ENCODE measurements around the gene OTOA.
"Not testable (repeated sequence)": the region's sequence is repeated elsewhere in the genome, so short reads cannot be mapped to it uniquely, and the experiment has no call there.

Gene OTOA

DNA sequence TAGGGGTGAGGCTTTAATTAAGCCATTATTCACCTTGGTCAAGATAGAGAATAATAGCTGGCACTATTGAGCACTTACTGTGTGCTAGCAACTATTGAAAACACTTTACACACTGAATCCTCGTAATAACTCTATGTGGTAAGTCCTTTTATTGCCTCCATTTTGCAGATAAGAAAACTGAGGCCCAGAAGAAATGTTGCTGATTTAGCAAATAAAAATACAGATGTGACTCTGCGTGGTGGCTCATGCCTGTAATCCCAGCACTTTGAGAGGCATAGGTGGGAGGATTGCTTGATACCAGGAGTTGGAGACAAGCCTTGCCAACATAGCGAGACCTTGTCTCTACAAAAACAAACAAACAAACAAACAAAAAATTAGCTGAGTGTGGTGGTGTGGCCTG lies 19.4 kb downstream of the OTOA start:
- DNase-seq, result no peak

DNA sequence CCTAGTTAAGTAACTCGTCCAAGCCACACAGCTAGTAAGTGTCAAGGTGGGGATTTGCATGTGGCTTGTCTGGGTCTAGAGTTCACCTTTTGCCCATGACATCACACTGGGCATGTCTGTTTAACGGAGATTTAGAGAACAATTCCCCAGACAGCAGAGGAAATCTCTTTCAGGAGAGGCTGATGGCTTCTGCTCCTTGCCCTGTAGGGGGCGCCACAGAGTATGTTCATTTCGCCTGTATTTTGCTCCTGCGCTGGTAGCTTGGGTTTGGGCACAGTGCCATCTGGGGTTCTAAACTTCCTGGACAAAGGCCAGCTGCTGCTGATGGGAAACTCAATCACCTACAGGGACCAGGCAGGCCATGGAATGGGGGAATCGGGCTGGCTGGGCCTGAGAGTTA lies 20.4 kb downstream of the OTOA start:
- peak; percentile 24 for DNase-seq

DNA sequence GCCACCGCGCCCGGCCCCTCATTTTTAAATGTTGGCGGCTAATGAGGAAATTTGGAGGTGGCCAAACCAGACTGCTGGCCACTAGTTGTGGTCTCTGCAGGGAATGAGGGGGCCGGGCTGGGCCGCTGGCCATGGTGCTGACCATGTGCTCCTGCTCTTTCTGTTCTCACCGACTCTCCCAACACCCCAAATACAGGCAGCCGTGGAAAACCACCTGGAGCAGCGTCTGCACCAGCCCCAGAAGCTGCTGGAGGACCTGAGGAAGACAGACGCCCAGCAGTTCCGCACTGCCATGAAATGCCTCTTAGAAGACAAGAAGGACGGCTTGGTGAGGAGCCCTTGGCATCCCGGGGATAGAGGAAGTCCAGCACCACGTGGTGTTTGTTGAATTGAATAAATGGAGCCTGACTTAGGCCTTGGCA lies 21.3 kb downstream of the OTOA start:
- no peak for DNase-seq

DNA sequence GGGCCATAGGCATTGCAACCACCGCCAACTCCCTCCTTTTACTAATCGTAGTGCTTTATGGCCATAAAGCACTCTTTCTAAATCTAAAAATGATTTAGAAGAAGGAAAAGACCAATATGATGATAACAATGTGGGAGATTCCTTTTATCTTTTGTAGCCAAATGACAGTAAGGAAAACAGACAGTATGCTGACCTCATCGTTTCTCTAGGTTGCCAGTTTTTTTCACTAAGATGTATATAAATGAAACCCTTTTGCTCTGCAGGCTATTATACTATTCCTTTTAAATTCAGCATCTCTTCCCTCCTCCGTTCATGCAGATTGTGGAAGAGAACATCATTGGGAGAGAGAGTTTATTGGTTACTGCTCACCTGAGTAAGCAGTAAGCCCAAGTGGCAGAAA lies 25.3 kb downstream of the OTOA start:
- no peak for DNase-seq

DNA sequence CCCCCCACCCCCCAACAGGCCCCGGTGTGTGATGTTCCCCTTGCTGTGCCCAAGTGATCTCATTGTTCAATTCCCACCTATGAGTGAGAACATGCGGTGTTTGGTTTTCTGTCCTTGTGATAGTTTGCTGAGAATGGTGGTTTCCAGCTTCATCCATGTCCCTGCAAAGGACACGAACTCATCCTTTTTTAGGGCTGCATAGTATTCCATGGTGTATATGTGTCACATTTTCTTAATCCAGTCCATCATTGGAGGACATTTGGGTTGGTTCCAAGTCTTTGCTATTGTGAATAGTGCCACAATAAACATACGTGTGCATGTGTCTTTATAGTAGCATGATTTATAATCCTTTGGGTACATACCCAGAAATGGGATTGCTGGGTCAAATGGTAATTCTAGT lies 27.2 kb downstream of the OTOA start:
- not testable (repeated sequence) for DNase-seq

DNA sequence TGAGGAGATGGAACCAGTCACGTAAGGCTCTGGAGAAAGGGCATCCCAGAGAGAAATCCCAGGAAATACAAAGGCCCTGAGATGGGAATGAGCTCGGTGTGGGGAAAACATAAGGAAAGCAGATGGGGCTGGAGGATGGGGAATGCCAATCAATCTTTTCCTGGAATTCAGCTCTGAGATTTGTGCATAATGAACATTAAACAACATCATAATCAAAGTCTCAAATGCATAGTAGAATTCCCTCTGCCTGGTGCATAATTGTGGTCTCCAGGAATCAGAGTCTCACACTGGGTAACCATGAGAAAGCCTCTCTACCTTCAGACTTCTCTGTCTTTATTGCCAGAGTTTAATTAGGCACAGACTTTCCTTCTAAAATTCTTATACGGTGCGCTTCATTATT lies 30.8 kb downstream of the OTOA start:
- no peak for DNase-seq

DNA sequence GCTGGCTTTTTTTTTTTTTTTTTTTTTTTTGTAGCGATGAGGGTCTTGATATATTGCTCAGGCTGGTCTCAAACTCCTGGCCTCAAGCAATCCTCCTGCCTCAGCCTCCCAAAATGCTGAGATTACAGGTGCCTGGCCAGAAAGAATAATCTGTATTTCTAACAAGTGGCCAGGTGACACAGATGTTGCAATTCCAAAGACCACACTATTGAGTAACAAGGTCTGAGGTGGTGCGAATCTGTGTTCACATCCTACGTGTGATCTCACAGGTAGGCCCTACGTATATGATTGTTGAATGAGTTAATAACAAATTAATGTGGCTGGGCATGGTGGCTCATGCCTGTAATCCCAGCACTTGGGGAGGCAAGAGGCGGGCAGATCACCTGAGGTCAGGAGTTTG lies 33.3 kb downstream of the OTOA start:
- no peak for DNase-seq

DNA sequence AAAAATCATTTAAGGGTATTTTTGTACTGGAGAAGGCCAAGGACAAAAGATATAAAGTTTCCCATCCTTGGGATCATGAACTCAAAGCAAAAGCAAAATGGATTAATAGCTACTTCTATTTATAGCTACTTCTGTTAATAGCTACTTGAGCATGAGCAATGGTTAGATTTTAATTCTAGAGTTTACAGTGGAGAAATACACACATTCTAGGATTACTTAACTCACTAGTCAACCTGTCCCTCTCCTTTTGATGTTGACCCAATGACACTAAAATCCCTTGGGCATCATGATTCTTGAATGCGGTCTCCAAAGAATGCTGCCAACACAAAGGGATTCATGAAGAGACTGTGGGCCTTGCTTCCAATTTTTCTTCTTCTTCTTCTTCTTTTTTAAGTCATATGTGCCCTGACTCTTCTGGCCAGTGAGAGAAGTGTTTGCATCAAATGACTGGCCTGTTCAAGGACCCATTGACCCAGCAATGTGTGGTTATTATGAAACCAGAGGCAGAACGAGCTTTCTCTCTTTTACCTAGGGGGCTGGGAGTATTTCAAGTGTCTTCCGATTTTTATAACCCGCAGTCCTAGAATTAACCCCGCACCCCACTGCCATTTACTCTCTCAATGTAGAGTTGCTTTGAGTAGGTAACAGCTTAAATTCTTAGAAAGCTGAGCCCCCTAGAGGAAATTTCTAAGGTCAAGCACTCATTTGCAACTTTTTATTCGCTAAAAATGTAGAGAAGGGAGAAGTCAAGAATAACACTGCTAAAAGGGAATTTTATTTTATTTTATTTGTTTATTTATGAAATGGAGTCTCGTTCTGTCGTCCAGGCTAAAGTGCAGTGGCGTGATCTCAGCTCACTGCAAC lies 34.6 kb downstream of the OTOA start:
- DNase-seq, result no peak

DNA sequence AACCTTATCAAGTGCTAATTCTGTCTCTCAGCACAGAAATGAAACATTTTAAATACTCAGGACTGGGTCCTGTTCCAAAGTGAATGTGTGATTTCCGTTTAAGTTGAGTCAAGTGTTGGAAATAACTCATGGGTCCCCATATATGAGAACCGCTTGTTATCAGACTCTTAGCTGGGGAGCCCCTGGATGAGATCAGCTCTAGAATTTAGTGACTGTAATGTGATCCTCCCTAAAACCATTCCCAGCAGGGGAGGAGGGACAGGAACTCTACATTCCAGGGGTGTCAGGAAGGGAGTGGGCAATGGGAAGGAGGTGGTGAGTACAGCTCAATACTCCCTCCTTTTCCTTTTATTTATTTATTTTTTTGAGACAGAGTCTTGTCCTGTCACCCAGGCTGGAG lies 37.5 kb downstream of the OTOA start:
- no peak for DNase-seq

DNA sequence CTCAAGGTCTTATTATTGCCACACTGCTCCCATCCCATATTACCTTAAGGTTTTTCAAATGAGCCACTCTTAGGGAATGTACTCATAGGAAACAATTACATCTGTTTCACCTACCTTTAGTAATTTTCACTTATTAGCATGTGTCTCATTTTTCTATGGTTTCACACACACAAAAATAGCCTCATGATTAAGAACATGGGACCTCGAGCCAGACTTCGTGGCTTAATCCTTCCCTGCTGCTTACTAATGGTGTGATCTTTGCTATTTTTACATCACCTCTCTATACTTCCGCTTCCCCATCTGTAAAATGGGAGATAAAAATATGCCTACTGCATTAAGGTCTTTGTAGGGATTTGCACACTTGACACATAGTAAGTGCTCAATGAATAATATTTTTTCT lies 38.5 kb downstream of the OTOA start:
- no peak for DNase-seq

DNA sequence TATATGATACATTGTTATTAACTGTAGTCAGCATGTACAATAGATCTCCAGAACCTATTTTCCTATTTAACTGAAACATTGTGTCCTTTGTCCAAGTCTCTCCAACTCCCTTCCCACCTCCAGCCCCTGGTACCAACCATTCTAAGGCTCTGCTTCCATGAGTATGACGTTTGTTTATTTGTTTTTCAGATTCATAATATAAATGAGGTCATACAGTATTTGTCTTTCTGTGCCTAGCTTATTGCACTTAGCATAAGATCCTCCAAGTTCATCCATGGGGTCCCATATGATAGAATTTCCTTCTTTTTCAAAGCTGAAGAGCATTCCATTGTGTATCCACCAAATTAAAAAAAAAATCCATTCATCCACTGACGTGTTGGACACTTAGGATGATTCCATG lies 39.4 kb downstream of the OTOA start:
- DNase-seq, result no peak

DNA sequence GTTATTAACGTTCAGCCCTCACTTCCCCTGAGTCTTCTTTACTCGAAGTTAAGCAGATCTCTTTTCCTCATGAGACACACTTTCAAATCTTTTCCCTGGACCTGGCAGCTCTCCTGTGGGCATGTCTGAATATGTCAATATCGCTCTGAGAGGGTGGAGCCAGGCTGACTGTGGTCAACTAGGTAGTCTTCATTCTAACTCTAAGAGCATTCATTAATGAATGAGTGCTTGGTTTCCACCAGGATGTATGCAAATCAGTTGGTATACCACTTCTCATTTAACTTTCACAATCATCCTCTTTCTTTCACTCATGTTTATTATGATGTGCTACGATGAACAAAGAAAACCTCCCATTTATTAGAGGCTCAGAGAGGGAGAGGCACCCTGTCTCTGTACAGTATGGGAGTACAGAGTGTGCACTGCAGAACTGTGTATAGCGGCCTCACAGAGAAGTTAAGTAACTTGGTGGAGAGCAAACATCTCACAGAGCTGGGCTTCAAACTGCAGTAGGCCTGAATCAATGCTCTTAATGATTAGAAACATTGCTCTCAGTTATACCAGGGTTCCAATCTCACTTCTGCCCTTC lies 39.9 kb downstream of the OTOA start:
- no peak for DNase-seq

DNA sequence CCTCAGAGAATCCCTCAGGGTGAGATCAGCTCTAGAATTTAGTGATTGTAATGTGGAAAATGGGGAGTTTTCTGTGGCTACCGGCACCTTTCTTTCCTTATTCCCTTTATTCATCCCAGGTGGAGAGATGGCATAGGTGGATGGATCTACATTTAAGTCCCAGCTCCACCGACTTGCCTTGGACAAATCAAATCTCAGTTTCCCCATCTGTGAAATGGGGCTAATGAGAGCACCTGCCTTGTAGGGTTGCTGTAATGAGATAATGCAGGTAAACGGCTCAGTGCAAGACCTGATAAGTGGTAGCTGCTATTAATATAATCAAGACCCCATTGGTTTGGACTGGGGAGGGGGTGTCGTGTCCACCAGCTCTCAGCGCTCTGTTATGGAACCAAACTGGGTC lies 40.5 kb downstream of the OTOA start:
- no peak for DNase-seq

DNA sequence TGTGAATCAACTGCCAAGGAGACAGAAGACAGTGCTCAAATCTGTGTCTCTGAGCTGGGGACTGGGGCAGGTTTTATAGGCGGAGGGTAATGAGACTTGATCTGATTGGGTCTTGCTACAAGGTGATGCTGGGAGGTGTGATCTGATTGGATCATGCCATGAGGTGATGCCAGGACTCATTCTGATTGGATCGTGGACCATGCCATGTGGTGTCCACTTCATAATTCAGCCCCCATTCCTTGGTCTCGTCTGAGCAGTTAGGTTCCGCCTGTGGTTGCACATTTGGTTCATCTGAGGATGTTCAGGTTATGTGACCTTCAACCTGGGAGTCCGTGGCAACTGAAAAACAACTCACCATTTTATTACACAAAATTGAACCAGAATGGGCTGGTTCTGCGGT lies 41.0 kb downstream of the OTOA start:
- DNase-seq, result no peak

DNA sequence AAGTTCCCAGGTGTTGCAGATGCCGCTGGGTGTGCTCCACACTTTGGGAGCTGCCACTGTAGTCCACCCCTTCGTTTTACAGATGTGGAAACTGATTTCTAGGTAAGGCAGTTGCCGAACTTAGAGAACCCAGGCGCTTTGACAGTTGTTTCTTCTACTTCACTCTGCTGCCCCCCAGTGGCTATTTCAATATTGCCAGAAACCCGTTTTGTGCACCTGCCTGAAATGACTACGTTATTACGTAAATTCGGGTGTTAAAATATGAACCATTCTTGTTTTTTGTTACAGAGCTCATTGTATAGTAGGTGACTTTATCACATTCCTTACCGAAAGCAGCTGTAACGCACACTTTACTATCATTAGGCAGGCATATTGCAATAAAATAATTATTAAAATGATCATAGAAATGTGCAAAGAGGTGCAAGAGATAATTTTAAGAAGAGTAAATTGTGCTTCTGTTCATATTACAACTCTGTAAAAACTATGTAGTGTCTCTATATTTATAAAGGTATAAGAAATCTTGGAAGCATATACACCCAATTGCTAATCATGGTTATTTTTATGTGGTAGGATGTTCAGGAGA lies 44.9 kb downstream of the OTOA start:
- peak; percentile 81 for DNase-seq

DNA sequence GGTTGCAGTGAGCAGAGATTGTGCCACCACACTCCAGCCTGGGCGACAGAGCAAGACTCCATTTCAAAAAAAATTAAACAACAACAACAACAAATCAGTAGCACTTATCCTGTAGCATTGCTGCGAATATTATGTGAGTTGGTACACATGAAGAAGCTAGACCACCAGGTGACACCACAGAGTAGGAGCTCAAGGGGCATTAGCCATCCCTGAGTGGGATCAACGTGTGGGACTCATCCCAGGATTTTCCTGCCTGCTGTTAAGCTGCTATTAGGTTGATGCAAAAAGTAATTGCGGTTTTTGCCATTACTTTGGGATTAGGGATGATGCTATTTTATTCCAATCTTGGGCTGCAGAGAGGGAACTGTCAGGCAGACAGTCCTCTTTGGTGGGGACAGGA lies 47.2 kb downstream of the OTOA start:
- DNase-seq, result no peak

DNA sequence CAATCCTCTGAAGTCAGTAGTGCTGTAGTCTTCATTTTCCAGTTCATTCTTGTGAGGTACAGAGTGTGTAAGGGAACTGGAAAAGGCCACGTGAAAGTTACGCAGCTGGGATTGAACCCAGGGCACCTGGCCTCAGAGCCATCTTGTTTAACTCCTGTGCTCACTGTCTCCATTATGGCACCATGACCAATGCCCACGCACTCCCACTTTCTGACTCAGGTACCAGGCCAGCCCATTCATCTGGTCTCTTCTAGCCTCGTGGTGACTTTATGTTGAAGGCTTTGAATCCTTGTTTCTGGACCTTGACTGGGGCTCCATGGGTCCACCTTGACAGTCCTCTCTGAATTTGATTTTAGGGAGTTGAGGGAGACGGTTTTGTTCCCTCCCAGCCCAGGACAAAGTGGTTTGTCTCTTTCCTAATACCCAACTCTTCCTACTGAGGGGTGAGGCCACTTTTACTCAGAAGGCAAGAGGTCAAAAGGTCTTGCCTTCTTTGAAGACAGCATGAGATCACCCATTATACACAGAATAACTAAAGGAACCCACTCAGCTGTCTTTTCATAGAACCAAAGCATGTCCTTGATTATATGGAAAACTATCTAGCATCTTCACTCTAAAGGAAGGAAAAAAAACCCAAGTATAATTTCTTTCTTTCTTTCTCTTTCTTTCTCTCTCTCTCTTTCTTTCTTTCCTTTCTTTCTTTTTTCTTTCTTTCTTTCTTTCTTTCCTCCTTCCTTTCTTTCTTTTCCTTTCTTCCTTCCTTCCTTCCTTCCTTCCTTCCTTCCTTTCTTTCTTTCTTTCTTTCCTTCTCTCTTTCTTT lies 50.0 kb downstream of the OTOA start:
- no peak for DNase-seq

DNA sequence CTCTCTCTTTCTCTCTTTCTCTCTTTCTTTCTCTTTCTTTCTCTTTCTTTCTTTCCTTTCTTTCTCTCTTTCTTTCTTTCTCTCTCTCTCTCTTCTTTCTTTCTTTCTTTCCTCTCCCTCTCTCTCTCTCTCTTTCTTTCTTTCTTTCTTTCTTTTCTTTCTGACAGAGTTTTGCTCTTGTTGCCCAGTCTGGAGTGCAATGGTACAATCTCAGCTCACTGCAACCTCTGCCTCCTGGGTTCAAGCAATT lies 50.5 kb downstream of the OTOA start:
- not testable (repeated sequence) for DNase-seq

DNA sequence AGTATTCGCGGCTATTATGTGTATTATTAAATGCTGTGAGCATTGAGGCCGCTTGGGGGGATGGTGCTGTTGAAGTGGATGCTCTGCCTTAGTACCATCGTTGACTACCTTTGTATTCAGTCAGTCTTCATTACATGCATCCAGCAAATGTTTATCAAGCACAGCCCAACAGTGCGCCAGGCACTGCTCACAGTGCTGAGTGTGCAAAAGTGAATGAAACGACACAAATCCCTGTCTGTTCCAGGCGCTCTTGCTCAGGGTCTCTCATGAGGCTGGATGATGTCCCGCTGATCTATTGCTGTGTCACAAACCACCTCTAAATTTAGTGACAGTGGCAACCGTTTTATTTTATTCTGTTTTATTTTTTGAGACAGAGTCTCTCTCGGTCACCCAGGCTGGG lies 53.8 kb downstream of the OTOA start:
- DNase-seq, result no peak

DNA sequence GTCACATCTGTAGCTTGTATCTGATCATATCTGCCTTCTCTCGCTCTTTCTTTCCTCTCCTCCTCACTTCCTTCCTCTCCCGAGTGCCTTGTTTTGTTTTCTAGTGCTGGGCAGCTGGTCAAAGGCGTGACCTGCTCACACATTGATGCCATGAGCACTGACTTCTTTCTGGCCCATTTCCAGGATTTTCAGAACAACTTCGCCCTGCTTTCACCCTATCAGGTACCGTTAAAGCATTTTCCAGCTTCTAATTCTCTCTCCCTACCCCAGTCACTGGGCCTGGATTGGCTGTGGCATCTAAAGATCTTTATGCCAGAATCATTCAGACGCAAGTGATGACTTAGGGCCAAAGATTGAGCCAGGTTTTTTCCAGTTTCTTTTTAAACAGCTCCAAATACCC lies 55.5 kb downstream of the OTOA start:
- no peak for DNase-seq

DNA sequence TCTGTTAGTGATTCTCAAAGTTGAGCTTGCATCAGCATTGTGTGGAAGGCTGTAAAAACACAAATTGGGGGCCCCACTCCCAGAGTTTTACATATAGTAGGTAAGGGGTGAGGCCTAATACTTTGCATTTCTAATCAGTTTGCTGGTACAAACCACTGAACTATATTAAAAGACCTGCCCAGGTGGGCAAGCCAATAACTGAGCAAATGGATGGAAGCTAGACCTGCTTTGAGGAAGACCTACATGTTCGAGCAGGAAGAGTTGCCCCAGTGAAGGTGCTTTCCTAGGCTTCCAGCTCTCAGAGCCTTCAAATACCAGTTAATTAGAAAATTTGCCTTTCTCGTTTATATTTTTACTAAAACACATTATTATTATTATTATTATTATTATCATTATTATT lies 56.8 kb downstream of the OTOA start:
- no peak for DNase-seq

DNA sequence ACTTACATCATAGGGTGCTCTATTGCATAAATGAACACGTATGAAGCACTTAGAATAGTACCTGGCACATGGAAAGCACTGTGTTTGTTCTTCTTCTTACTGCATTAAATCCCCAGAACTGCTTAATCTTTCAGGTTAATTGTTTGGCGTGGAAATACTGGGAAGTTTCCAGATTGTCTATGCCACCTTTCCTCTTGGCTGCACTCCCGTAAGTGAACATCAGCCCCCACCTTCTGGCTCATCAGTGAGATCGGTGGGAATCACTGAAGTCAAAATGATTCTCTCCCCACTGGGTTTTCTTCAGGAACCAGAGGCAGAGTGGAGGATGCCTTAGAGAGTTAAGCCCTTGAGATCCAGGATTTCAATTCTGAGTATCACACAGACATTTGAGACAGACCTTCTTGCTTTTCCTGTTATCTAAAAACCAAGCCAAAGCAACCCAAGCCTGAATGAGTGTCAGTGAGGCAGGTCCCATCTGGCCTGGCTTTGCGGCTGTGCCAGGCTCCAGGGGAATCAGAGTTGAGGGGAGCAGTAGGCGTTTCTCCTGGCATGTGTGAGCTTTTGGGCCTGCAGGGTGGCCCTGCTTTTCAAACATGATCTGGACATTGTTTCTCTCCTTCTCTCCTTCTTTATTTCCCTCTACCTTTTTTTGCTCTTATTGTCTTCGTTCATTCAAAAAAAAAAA lies 59.1 kb downstream of the OTOA start:
- DNase-seq, result no peak

DNA sequence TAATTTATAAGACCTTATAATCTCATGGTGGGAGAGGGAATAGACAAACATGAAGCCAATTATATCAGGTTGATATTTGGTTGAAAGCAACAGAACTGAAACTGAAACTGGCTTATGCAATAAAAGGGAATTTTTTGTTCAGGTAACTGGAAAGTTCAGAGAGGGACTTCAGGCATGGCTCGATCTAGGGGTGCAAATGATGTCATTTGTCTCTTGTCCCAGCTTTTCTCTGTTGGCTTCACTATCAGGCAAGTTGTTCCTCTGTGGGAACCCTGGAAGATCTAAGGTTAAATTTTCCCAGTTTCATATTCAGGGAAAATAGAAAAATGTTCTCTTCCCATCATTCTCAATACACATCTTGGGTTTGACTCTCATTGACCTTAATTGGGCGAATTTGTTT lies 59.8 kb downstream of the OTOA start:
- no peak for DNase-seq

Data from T-helper 9 cell (primary cell).